HepG2 (cell line): ENCODE data around the gene CFAP46. TPM values are rescaled to one million over a fixed set of nuclear protein-coding genes. Genes with fewer than 3 reads are reported as not detected.

Experiments used
- ATAC-seq: fragments of 200-7000 bp; cut with Tn5 transposase; 3 replicates; pipeline ENCODE4 v1.9.1; 2020; ENCODE audit warnings: mild to moderate bottlenecking, moderate library complexity
- BruUV-seq: library from RNA; stranded (reverse); fragments of 400-500 nt; replicated peaks from 2 replicates; lab custom pipeline; 2021; lab: Mats Ljungman, UMichigan
- CTCF ChIA-PET: fragments of 300-600 bp; formaldehyde crosslinking; extraction: SDS; loops from one replicate; lab custom pipeline; 2021; ENCODE audit warnings: low total read pairs, inconsistent platforms, low intra/inter-chr PET ratio; lab: Yijun Ruan, JAX
- POLR2A ChIA-PET: fragments of 350-600 bp; sonication (Branson Sonifier 250); formaldehyde crosslinking; loops from one replicate; lab custom pipeline; 2020; ENCODE audit warnings: antibody characterized with exemption, inconsistent platforms; lab: Yijun Ruan, JAX
- DNase-seq: peaks from one replicate; pipeline ENCODE4 v3.0.0-alpha.2; 2015; ENCODE audit warnings: low spot score
- FAIRE-seq: peaks from 3 replicates; lab custom pipeline; 2011; peaks lifted over from hg19 to GRCh38; lab: Jason Lieb, UNC
- H2AFZ ChIP-seq: one replicate; pipeline ENCODE4 v1.6.1; 2011; ENCODE audit warnings: low read length, inconsistent platforms
- H3K27ac ChIP-seq: fragments of 300-600 bp; 3 replicates; pipeline ENCODE4 v1.8.0; 2011; ENCODE audit warnings: mixed run types, mild to moderate bottlenecking, mixed read lengths, low read length, inconsistent platforms; ENCODE audit not compliant: insufficient read depth; ENCODE audit errors: extremely low read length
- H3K27me3 ChIP-seq, 2 experiments: fragments of 200-600 bp in 1 of 2; 2 replicates in 1 of 2; 3 replicates in 1 of 2; pipeline versions ENCODE4 v1.6.0 to v1.8.0; 2011; ENCODE audit warnings: low read length in 2 of 2, mild to moderate bottlenecking in 2 of 2, moderate library complexity in 2 of 2, inconsistent platforms in 1 of 2; ENCODE audit not compliant: insufficient read depth in 2 of 2, control insufficient read depth in 1 of 2
- H3K36me3 ChIP-seq, 2 experiments: fragments of 200-600 bp in 1 of 2; replicated peaks in 1 of 2; 2 replicates in 1 of 2; 3 replicates in 1 of 2; pipeline versions ENCODE4 v1.5.1 to v1.8.0; 2011; ENCODE audit warnings: low read length in 2 of 2, inconsistent platforms in 1 of 2; ENCODE audit not compliant: insufficient read depth in 2 of 2, control insufficient read depth in 1 of 2
- H3K4me1 ChIP-seq: 2 replicates; pipeline ENCODE4 v1.5.1; 2012; ENCODE audit warnings: low read length, inconsistent platforms; ENCODE audit not compliant: insufficient read depth
- H3K4me2 ChIP-seq: 2 replicates; pipeline ENCODE4 v1.6.0; 2011; ENCODE audit warnings: low read depth, low read length, inconsistent platforms
- H3K4me3 ChIP-seq, 3 experiments: fragments of 200-600 bp in 1 of 3; sonication (generic), shearing (Covaris generic) in 1 of 3; replicated peaks in 1 of 3; 2 replicates each; pipeline ENCODE4 v1.5.1; 2011 to 2016; ENCODE audit warnings: low read length in 3 of 3, inconsistent platforms in 2 of 3, low read depth in 2 of 3, mild to moderate bottlenecking in 2 of 3, control low read depth in 1 of 3, mixed read lengths in 1 of 3; ENCODE audit not compliant: insufficient read depth in 1 of 3
- H3K79me2 ChIP-seq: one replicate; pipeline ENCODE4 v1.6.1; 2011; ENCODE audit warnings: low read length, inconsistent platforms; ENCODE audit not compliant: insufficient read depth
- H3K9ac ChIP-seq: 2 replicates; pipeline ENCODE4 v1.6.0; 2011; ENCODE audit warnings: mild to moderate bottlenecking, low read depth, low read length, inconsistent platforms; ENCODE audit not compliant: insufficient read depth
- H3K9me3 ChIP-seq: 2 replicates; pipeline ENCODE4 v1.5.1; 2012; ENCODE audit warnings: mild to moderate bottlenecking, low read length
- H4K20me1 ChIP-seq: 2 replicates; pipeline ENCODE4 v1.6.0; 2011; ENCODE audit warnings: inconsistent platforms, mild to moderate bottlenecking, low read length, moderate library complexity; ENCODE audit not compliant: insufficient read depth
- HOXA7 ChIP-seq: sonication (generic); formaldehyde crosslinking; IDR thresholded peaks from 2 replicates; pipeline ENCODE4 v1.8.1; 2022; ENCODE audit warnings: mild to moderate bottlenecking, missing genetic modification reagents, moderate library complexity
- MLLT10 ChIP-seq: sonication (generic); formaldehyde crosslinking; IDR thresholded peaks from 2 replicates; pipeline ENCODE4 v1.4.0; 2020; ENCODE audit warnings: missing genetic modification reagents
- TGIF2 ChIP-seq: IDR thresholded peaks from 2 replicates; pipeline ENCODE4 v1.6.1; 2016; ENCODE audit warnings: control low read depth, missing compliant biosample characterization
- ZNF280B ChIP-seq: sonication (generic); formaldehyde crosslinking; IDR thresholded peaks from 2 replicates; pipeline ENCODE4 v1.5.0; 2020; ENCODE audit warnings: missing genetic modification reagents, mild to moderate bottlenecking, borderline replicate concordance
- ZNF761 ChIP-seq: sonication (generic); formaldehyde crosslinking; conservative IDR thresholded peaks from 2 replicates; pipeline ENCODE4 v1.4.0; 2020; ENCODE audit warnings: mild to moderate bottlenecking, missing genetic modification reagents
- ZNF839 ChIP-seq: sonication (generic); formaldehyde crosslinking; IDR thresholded peaks from 2 replicates; pipeline ENCODE4 v1.4.0; 2020; ENCODE audit warnings: missing genetic modification reagents, mild to moderate bottlenecking, borderline replicate concordance
- ZZZ3 ChIP-seq: sonication (generic); formaldehyde crosslinking; IDR thresholded peaks from 2 replicates; pipeline ENCODE4 v1.4.0; 2020; ENCODE audit warnings: missing genetic modification reagents, mild to moderate bottlenecking, borderline replicate concordance
- WGBS: methylation state at CpG from one replicate; pipeline ENCODE4 v1.1.6; 2017; ENCODE audit warnings: low lambda C conversion rate; 5-methylcytosine and 5-hydroxymethylcytosine counted together
- in situ Hi-C: cut with HindIII; loops from 2 replicates; pipeline ENCODE4 v1.10.0; 2017; ENCODE audit warnings: low pct_unique_long_range_greater_than_20kb; ENCODE audit not compliant: extremely low pct_ligation_motif_present
- intact Hi-C: fragments of 100-400 bp; cut with micrococcal nuclease; formaldehyde crosslinking; loops from one replicate; pipeline ENCODE4 v1.10.0; 2022; ENCODE audit not compliant: unreplicated experiment
- polyA plus RNA-seq, 8 experiments: library from polyadenylated mRNA; depleted of rRNA in 3 of 8; stranded (reverse) in 7 of 8; unstranded in 1 of 8; fragments of >200 nt; fragmentation: Illumina TruSeq in 4 of 8; extraction: Trizol in 4 of 8; gene quantifications; 2 replicates each; pipeline versions ENCODE4 v1.2.1 to v1.2.3, GENCODE V29; 2011 to 2016; ENCODE audit warnings: low read depth in 4 of 8, missing spikeins in 1 of 8, mixed read lengths in 1 of 8; ENCODE audit not compliant: insufficient read depth in 1 of 8
- total RNA-seq, 5 experiments: library from RNA; depleted of rRNA; stranded (reverse); fragments of >200 nt; fragmentation: Illumina TruSeq; extraction: Trizol; gene quantifications; 2 replicates each; pipeline ENCODE4 v1.2.3, GENCODE V29; 2016; ENCODE audit warnings: low read depth in 1 of 5
- TF ChIP-seq, protein P1 (sequence below): sonication (generic); formaldehyde crosslinking; conservative IDR thresholded peaks from 2 replicates; pipeline ENCODE4 v1.4.0; 2020; ENCODE audit warnings: missing genetic modification reagents
- TF ChIP-seq, protein P2 (sequence below): sonication (generic); formaldehyde crosslinking; IDR thresholded peaks from 2 replicates; pipeline ENCODE4 v1.4.0; 2020; ENCODE audit warnings: missing genetic modification reagents

CFAP46 gene
- total and polyA plus RNA-seq, 2 of the 13 experiments (the other 11 are each of a cell fraction or from before 2014, with no cell fraction given), result 0.24 to 0.84 TPM

DNA sequence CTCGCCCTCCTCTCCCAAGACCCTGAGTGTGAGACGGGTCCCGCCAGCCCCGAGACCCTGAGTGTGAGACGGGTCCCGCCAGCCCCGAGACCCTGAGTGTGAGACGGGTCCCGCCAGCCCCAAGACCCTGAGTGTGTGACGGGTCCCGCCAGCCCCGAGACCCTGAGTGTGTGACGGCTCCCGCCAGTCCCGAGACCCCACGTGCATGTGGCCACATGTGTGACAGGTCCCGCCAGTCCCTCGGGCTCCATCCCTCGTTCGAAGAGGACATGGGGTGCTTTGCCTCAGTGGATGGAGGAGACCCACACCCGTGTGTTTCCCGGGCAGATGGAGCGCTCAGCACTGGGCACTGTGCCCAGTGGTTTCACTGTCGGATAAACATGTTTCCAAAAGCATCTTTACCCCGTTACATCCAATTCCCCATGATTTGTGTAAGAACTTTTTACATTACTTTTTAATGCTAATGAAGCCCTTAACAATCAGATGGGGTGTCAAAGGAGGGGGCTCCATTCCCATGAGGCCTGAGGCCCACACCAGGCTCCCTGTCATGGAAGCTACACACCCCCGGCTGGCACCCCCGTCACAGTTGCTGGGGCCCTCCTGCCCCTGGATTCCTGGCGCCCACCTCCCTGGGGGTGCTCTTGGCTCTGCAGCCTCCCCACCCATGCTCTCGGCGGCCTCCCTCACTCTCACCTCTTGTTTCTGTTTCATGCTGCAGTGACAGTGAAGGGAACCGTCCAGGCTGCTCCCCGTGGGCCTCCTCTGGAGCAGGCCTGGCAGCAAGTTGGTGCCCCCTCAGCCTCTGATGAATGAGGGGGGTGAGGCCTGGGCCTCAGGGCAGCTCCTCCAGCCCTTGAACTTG, 48.5 kb upstream of the CFAP46 start:
- no peaks in the 10 kb centered on the region for H3K4me1 ChIP-seq
- H3K4me3 ChIP-seq, result no peak overlapping the region
- ChIA-PET POLR2A (no interaction called here), CTCF (no interaction called here)
- TF ChIP-seq HOXA7 (CRISPR knock-in tag) (no peak), ZNF839 (CRISPR knock-in tag) (no peak), ZNF761 (CRISPR knock-in tag) (no peak)
- ATAC-seq (no peak), DNase-seq (no peak), FAIRE-seq (no peak)
- H3K4me2 ChIP-seq, result no peak overlapping the region
- intact Hi-C loops (no loop called here), in situ Hi-C loops (no loop called here)
- no TSS peak for BruUV-seq
- WGBS, result 13% methylated on average over 15 of the region's 32 CpGs
- no peaks in the 10 kb centered on the region for H3K79me2 ChIP-seq
- H3K9ac ChIP-seq, result no peak overlapping the region
- no peak overlapping the region for H3K27ac ChIP-seq
- H3K27me3 ChIP-seq, result peaks cover 13 to 77% of the 10 kb centered on the region in 2 experiments; a peak in 4 of 5 replicates
- no peaks in the 10 kb centered on the region for H3K9me3 ChIP-seq
- no peaks in the 10 kb centered on the region for H3K36me3 ChIP-seq
- H4K20me1 ChIP-seq, result no peaks in the 10 kb centered on the region
- H2AFZ ChIP-seq, result no peak overlapping the region

DNA sequence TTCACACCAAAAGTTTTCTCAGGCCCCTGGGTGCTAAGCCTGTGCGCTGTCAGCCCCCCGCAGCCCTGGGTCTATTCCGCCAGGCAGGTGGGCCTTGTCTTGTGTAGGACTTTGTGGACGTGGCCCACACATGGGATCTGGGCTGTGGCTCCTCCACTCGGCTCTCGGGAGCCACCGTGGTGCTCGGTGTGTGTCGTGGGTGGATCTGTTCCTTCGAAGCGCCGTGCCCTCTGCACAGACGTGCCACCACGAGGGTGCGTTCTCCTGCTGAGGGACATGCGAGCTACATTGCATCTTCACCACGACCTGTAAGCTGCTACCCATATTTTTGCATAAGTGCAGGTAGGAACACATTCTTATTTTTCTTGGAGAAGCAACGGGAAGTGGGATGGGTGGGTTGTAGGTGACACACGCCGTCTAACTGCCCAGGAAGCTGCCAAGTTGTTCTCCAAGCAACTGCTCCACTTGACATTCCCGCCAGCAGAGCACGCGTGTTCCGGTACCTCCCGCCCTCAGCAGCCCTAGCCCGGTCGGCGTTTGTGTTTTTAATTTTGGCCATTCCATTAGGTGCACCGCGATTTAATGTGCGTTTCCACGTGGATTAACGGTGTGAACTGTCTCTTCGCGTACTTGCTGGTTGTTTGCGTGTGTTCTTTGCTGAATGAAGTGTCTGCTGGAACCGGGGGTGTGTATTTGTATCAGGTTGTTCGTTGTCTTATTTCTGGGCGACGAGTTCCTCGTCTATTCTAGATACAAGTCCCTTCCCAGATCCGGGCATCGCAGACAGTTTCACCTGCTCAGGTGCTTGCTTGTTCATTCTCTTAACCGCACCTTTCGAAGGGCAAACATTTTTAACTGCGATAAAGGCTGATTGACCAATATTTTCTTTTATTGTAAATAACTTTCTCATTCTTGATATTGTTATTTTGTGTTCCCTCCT, 47.4 kb upstream of the CFAP46 start:
- in situ Hi-C loops, result no loop called here
- H3K79me2 ChIP-seq, result no peaks in the 10 kb centered on the region
- no peaks in the 10 kb centered on the region for H3K9me3 ChIP-seq
- BruUV-seq, result no TSS peak
- ATAC-seq, result no peak
- H4K20me1 ChIP-seq, result 0 out of 2 replicates have a peak, but pooled peaks cover 1% of the 10 kb centered on the region
- no peak overlapping the region for H3K4me2 ChIP-seq
- ChIA-PET POLR2A (no interaction called here), CTCF (no interaction called here)
- H3K27ac ChIP-seq, result no peak overlapping the region
- H3K27me3 ChIP-seq, result peaks cover 13 to 70% of the 10 kb centered on the region in 2 experiments
- H2AFZ ChIP-seq, result no peak overlapping the region
- no peaks in the 10 kb centered on the region for H3K4me1 ChIP-seq
- H3K36me3 ChIP-seq, result no peaks in the 10 kb centered on the region
- DNase-seq, result no peak
- no peak for FAIRE-seq
- H3K4me3 ChIP-seq, result no peak overlapping the region
- WGBS, result 43% methylated on average over 34 of the region's 46 CpGs
- intact Hi-C loops, result no loop called here
- no peak overlapping the region for H3K9ac ChIP-seq
- TF ChIP-seq ZNF280B (CRISPR knock-in tag) (no peak), MLLT10 (CRISPR knock-in tag) (no peak), TGIF2 (CRISPR knock-in tag) (no peak), ZZZ3 (CRISPR knock-in tag) (no peak)
- TF ChIP-seq, protein P1, sequence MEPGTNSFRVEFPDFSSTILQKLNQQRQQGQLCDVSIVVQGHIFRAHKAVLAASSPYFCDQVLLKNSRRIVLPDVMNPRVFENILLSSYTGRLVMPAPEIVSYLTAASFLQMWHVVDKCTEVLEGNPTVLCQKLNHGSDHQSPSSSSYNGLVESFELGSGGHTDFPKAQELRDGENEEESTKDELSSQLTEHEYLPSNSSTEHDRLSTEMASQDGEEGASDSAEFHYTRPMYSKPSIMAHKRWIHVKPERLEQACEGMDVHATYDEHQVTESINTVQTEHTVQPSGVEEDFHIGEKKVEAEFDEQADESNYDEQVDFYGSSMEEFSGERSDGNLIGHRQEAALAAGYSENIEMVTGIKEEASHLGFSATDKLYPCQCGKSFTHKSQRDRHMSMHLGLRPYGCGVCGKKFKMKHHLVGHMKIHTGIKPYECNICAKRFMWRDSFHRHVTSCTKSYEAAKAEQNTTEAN, result no peak
- TF ChIP-seq, protein P2, sequence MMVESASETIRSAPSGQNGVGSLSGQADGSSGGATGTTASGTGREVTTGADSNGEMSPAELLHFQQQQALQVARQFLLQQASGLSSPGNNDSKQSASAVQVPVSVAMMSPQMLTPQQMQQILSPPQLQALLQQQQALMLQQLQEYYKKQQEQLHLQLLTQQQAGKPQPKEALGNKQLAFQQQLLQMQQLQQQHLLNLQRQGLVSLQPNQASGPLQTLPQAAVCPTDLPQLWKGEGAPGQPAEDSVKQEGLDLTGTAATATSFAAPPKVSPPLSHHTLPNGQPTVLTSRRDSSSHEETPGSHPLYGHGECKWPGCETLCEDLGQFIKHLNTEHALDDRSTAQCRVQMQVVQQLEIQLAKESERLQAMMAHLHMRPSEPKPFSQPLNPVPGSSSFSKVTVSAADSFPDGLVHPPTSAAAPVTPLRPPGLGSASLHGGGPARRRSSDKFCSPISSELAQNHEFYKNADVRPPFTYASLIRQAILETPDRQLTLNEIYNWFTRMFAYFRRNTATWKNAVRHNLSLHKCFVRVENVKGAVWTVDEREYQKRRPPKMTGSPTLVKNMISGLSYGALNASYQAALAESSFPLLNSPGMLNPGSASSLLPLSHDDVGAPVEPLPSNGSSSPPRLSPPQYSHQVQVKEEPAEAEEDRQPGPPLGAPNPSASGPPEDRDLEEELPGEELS, result no peak
